SK-N-SH treated with all-trans-retinoic acid at 6 μM for 48 hours (cell line): Measurements from ENCODE around the gene THAP7.
"Not testable (repeated sequence)": the region's sequence is repeated elsewhere in the genome, so short reads cannot be mapped to it uniquely, and the experiment has no call there.

Experiments
- ATAC-seq: fragments of 200-7000 bp; cut with Tn5 transposase; 3 replicates; pipeline ENCODE4 v1.9.1; 2020; ENCODE audit warnings: mild to moderate bottlenecking, moderate library complexity
- ARNTL ChIP-seq: fragments of 450-650 bp; formaldehyde crosslinking; IDR thresholded peaks from 2 replicates; pipeline ENCODE4 v1.5.0; 2020; ENCODE audit warnings: low read depth, mild to moderate bottlenecking, moderate library complexity, borderline replicate concordance
- BACH2 ChIP-seq: fragments of 250-450 bp; sonication (Bioruptor Pico); IDR thresholded peaks from 2 replicates; pipeline ENCODE4 v1.9.0; 2021; ENCODE audit warnings: mild to moderate bottlenecking, borderline replicate concordance
- CREB5 ChIP-seq: fragments of 250-450 bp; sonication (Bioruptor Pico); IDR thresholded peaks from 2 replicates; pipeline ENCODE4 v1.5.1; 2020; ENCODE audit warnings: low read depth, mild to moderate bottlenecking, moderate library complexity
- CSDC2 ChIP-seq: fragments of 250-450 bp; sonication (Bioruptor Pico); IDR thresholded peaks from 2 replicates; pipeline ENCODE4 v1.5.0; 2020; ENCODE audit warnings: mild to moderate bottlenecking, moderate library complexity
- CSRNP3 ChIP-seq: fragments of 250-450 bp; sonication (Bioruptor Pico); IDR thresholded peaks from 2 replicates; pipeline ENCODE4 v1.5.1; 2021; ENCODE audit warnings: mild to moderate bottlenecking, moderate library complexity
- ESRRG ChIP-seq: fragments of 250-450 bp; sonication (Bioruptor Pico); IDR thresholded peaks from 2 replicates; pipeline ENCODE4 v1.6.1; 2021; ENCODE audit warnings: mild to moderate bottlenecking
- GLIS3 ChIP-seq: fragments of 250-450 bp; sonication (Bioruptor Pico); IDR thresholded peaks from 2 replicates; pipeline ENCODE4 v1.5.0; 2020; ENCODE audit warnings: mild to moderate bottlenecking, moderate library complexity
- ISL1 ChIP-seq: fragments of 250-450 bp; sonication (Bioruptor Pico); IDR thresholded peaks from 2 replicates; pipeline ENCODE4 v2.1.2; 2022; ENCODE audit warnings: mild to moderate bottlenecking, moderate library complexity
- OSR1 ChIP-seq: fragments of 250-450 bp; sonication (Bioruptor Pico); IDR thresholded peaks from 2 replicates; pipeline ENCODE4 v1.8.0; 2022; ENCODE audit warnings: moderate library complexity, mild to moderate bottlenecking, inconsistent platforms
- PATZ1 ChIP-seq: fragments of 250-450 bp; sonication (Bioruptor Pico); IDR thresholded peaks from 2 replicates; pipeline ENCODE4 v1.8.0; 2020; ENCODE audit warnings: mild to moderate bottlenecking, moderate library complexity, borderline replicate concordance
- POU6F1 ChIP-seq: fragments of 250-450 bp; sonication (Bioruptor Pico); IDR thresholded peaks from 2 replicates; pipeline ENCODE4 v1.8.0; 2021; ENCODE audit warnings: low read depth, mild to moderate bottlenecking, moderate library complexity, borderline replicate concordance
- RARB ChIP-seq: fragments of 250-450 bp; sonication (Bioruptor Pico); IDR thresholded peaks from 2 replicates; pipeline ENCODE4 v1.8.0; 2021; ENCODE audit warnings: mild to moderate bottlenecking, moderate library complexity
- SNAI2 ChIP-seq: fragments of 250-450 bp; sonication (Bioruptor Pico); IDR thresholded peaks from 2 replicates; pipeline ENCODE4 v1.5.0; 2020; ENCODE audit warnings: mild to moderate bottlenecking, moderate library complexity
- TCF4 ChIP-seq: fragments of 250-450 bp; sonication (Bioruptor Pico); IDR thresholded peaks from 2 replicates; pipeline ENCODE4 v1.8.0; 2021; ENCODE audit warnings: mild to moderate bottlenecking, moderate library complexity, borderline replicate concordance
- TOX ChIP-seq: fragments of 250-450 bp; sonication (Bioruptor Pico); IDR thresholded peaks from 2 replicates; pipeline ENCODE4 v1.8.0; 2021; ENCODE audit warnings: mild to moderate bottlenecking, moderate library complexity, borderline replicate concordance
- TSHZ2 ChIP-seq: fragments of 250-450 bp; sonication (Bioruptor Pico); IDR thresholded peaks from 2 replicates; pipeline ENCODE4 v1.5.0; 2020; ENCODE audit warnings: mild to moderate bottlenecking, moderate library complexity
- ZC3H10 ChIP-seq: fragments of 250-450 bp; sonication (Bioruptor Pico); IDR thresholded peaks from 2 replicates; pipeline ENCODE4 v1.5.1; 2021; ENCODE audit warnings: mild to moderate bottlenecking, moderate library complexity
- ZFP3 ChIP-seq: fragments of 250-450 bp; sonication (Bioruptor Pico); IDR thresholded peaks from 2 replicates; pipeline ENCODE4 v1.5.0; 2020; ENCODE audit warnings: mild to moderate bottlenecking, moderate library complexity
- ZFP30 ChIP-seq: fragments of 450-650 bp; formaldehyde crosslinking; IDR thresholded peaks from 2 replicates; pipeline ENCODE4 v1.5.0; 2022; ENCODE audit warnings: mild to moderate bottlenecking, moderate library complexity
- ZNF565 ChIP-seq: fragments of 450-650 bp; formaldehyde crosslinking; conservative IDR thresholded peaks from 2 replicates; pipeline ENCODE4 v1.5.0; 2020; ENCODE audit warnings: low read depth, mild to moderate bottlenecking, moderate library complexity
- ZNF70 ChIP-seq: fragments of 450-650 bp; formaldehyde crosslinking; IDR thresholded peaks from 2 replicates; pipeline ENCODE4 v1.5.0; 2020; ENCODE audit warnings: mild to moderate bottlenecking, moderate library complexity
- ZNF8 ChIP-seq: fragments of 450-650 bp; formaldehyde crosslinking; IDR thresholded peaks from 2 replicates; pipeline ENCODE4 v1.5.0; 2020; ENCODE audit warnings: mild to moderate bottlenecking, moderate library complexity

The THAP7 gene

GRCh38 chr22:21009638-21010425 is 7.9 kb upstream of the THAP7 start:
- no peak for ATAC-seq
- no peak for TF ChIP-seq TOX (CRISPR knock-in tag)
- no peak for TF ChIP-seq ZFP30
- no peak for TF ChIP-seq ZNF8 (CRISPR knock-in tag)
- no peak for TF ChIP-seq OSR1 (CRISPR knock-in tag)
- TF ChIP-seq ZNF70 (CRISPR knock-in tag) = no peak
- TF ChIP-seq TSHZ2 (CRISPR knock-in tag) = no peak
- TF ChIP-seq ISL1 (CRISPR knock-in tag) = no peak
- no peak for TF ChIP-seq ESRRG (CRISPR knock-in tag)
- TF ChIP-seq CSDC2 (CRISPR knock-in tag) = no peak
- no peak for TF ChIP-seq CSRNP3
- TF ChIP-seq TCF4 (CRISPR knock-in tag) = no peak
- no peak for TF ChIP-seq GLIS3 (CRISPR knock-in tag)
- no peak for TF ChIP-seq CREB5 (CRISPR knock-in tag)
- TF ChIP-seq ARNTL (CRISPR knock-in tag) = no peak
- no peak for TF ChIP-seq RARB
- no peak for TF ChIP-seq ZNF565 (CRISPR knock-in tag)

GRCh38 chr22:21009208-21009607 is 7.3 kb upstream of the THAP7 start:
- not testable (repeated sequence) for ATAC-seq

GRCh38 chr22:21003782-21004181 is 1.9 kb upstream of the THAP7 start:
- TF ChIP-seq ZNF565 (CRISPR knock-in tag) (no peak), TCF4 (CRISPR knock-in tag) (no peak), OSR1 (CRISPR knock-in tag) (no peak), SNAI2 (CRISPR knock-in tag) (no peak), ESRRG (CRISPR knock-in tag) (no peak), ZFP30 (no peak), BACH2 (no peak), CSDC2 (CRISPR knock-in tag) (no peak), ZNF8 (CRISPR knock-in tag) (no peak), POU6F1 (CRISPR knock-in tag) (no peak), PATZ1 (CRISPR knock-in tag) (no peak), ZC3H10 (CRISPR knock-in tag) (no peak), ISL1 (CRISPR knock-in tag) (no peak), CSRNP3 (no peak), ZNF70 (CRISPR knock-in tag) (no peak), RARB (no peak), GLIS3 (CRISPR knock-in tag) (no peak), TSHZ2 (CRISPR knock-in tag) (no peak), ZFP3 (no peak)
- no peak for ATAC-seq
